PC-9 (cell line): ENCODE results near the gene AQP2. TPM values are rescaled to one million over a fixed set of nuclear protein-coding genes. Genes with fewer than 3 reads are reported as not detected.

Experiments
- BruUV-seq: library from RNA; stranded (reverse); fragments of 400-500 nt; replicated peaks from 2 replicates; lab custom pipeline; 2021; lab: Mats Ljungman, UMichigan
- CTCF ChIA-PET: fragments of 300-600 bp; sonication (Branson Sonifier 250); formaldehyde crosslinking; loops from one replicate; lab custom pipeline; 2022; ENCODE audit warnings: antibody characterized with exemption; lab: Charles Lee
- POLR2A ChIA-PET: fragments of 300-600 bp; sonication (Branson Sonifier 250); formaldehyde crosslinking; loops from one replicate; lab custom pipeline; 2022; ENCODE audit warnings: antibody characterized with exemption; ENCODE audit not compliant: unreplicated experiment; lab: Charles Lee
- DNase-seq, 2 experiments: peaks; one replicate each; pipeline versions ENCODE4 v3.0.0 to v3.0.0-alpha.2; 2015 to 2022; ENCODE audit warnings: mixed read lengths in 1 of 2
- H2AFZ ChIP-seq: fragments of 200-600 bp; sonication (generic); 2 replicates; pipeline ENCODE4 v1.8.1; 2017; ENCODE audit warnings: antibody characterized with exemption
- H3F3A ChIP-seq: fragments of 200-600 bp; sonication (generic); 2 replicates; pipeline ENCODE4 v1.8.1; 2017; ENCODE audit warnings: antibody characterized with exemption, mild to moderate bottlenecking, low read depth; ENCODE audit not compliant: insufficient read depth
- H3K27ac ChIP-seq: fragments of 200-600 bp; sonication (generic); 2 replicates; pipeline ENCODE4 v1.6.1; 2016; ENCODE audit warnings: mixed run types
- H3K27me3 ChIP-seq: fragments of 200-600 bp; sonication (generic); 2 replicates; pipeline ENCODE4 v1.6.1; 2016; ENCODE audit warnings: low read depth, mixed run types; ENCODE audit not compliant: insufficient read depth
- H3K36me3 ChIP-seq: fragments of 200-600 bp; sonication (generic); 2 replicates; pipeline ENCODE4 v1.6.1; 2016; ENCODE audit warnings: low read depth, mixed run types
- H3K4me1 ChIP-seq: fragments of 200-600 bp; sonication (generic); replicated peaks from 2 replicates; pipeline ENCODE4 v1.6.1; 2016; ENCODE audit warnings: mixed run types; ENCODE audit not compliant: insufficient read depth
- H3K4me2 ChIP-seq: fragments of 200-600 bp; sonication (generic); 2 replicates; pipeline ENCODE4 v1.6.1; 2017; ENCODE audit warnings: mixed run types
- H3K4me3 ChIP-seq: fragments of 200-600 bp; sonication (generic); 2 replicates; pipeline ENCODE4 v1.6.1; 2016; ENCODE audit warnings: mixed run types
- H3K79me2 ChIP-seq: fragments of 200-600 bp; sonication (generic); 2 replicates; pipeline ENCODE4 v1.6.1; 2017; ENCODE audit warnings: low read depth, mixed run types
- H3K9me2 ChIP-seq: fragments of 200-600 bp; sonication (generic); 2 replicates; pipeline ENCODE4 v1.8.1; 2017; ENCODE audit warnings: mild to moderate bottlenecking; ENCODE audit not compliant: insufficient read depth
- H3K9me3 ChIP-seq: fragments of 200-600 bp; sonication (generic); 2 replicates; pipeline ENCODE4 v1.8.1; 2016; ENCODE audit warnings: low read depth; ENCODE audit not compliant: insufficient read depth
- H4K20me1 ChIP-seq: fragments of 200-600 bp; sonication (generic); 2 replicates; pipeline ENCODE4 v1.8.1; 2017; ENCODE audit not compliant: insufficient read depth
- EZH2 ChIP-seq: fragments of 200-600 bp; sonication (generic); IDR thresholded peaks from 2 replicates; pipeline ENCODE4 v1.8.0; 2017; ENCODE audit warnings: antibody characterized with exemption, low read depth
- intact Hi-C: fragments of 100-400 bp; cut with micrococcal nuclease; formaldehyde crosslinking; loops from one replicate; pipeline ENCODE4 v1.10.0; 2022; ENCODE audit not compliant: unreplicated experiment
- total RNA-seq: library from RNA; stranded (reverse); gene quantifications from 2 replicates; pipeline ENCODE4 v1.2.3, GENCODE V29; 2021
- TF ChIP-seq, protein P1 (sequence below): fragments of 200-600 bp; sonication (generic); conservative IDR thresholded peaks from 2 replicates; pipeline ENCODE4 v1.6.1; 2017; ENCODE audit warnings: mixed run types, antibody characterized with exemption, mild to moderate bottlenecking, moderate library complexity

The AQP2 gene
- total RNA-seq, 1 experiment from 2014 or later = not detected

DNA sequence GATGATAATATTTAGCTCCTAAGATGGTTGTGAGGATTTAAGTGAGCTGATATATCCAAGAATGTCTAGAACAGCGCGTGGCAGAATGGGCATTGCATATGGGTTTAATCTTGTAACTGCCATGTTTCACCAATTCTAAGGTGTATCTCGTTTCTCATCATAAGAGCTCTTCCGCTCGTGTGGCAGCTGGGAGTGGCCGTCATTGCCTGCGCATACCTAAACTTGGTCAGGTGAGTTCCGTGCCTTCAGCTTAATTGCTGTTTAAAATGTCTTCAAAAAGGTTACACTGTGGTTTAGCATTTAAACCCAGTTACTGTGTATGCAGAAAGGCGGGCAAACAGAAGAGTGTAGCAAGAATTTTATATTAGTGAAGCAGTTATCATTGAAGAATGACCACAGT, 4.5 kb upstream of the AQP2 start:
- no peaks in the 10 kb centered on the region for H3K79me2 ChIP-seq
- H3K27me3 ChIP-seq = no peaks in the 10 kb centered on the region
- peaks cover 29% of the 10 kb centered on the region for H3K4me1 ChIP-seq
- BruUV-seq = no TSS peak
- intact Hi-C loops = no loop called here
- no peaks in the 10 kb centered on the region for H3K9me2 ChIP-seq
- TF ChIP-seq EZH2 = no peak
- TF ChIP-seq, protein P1, sequence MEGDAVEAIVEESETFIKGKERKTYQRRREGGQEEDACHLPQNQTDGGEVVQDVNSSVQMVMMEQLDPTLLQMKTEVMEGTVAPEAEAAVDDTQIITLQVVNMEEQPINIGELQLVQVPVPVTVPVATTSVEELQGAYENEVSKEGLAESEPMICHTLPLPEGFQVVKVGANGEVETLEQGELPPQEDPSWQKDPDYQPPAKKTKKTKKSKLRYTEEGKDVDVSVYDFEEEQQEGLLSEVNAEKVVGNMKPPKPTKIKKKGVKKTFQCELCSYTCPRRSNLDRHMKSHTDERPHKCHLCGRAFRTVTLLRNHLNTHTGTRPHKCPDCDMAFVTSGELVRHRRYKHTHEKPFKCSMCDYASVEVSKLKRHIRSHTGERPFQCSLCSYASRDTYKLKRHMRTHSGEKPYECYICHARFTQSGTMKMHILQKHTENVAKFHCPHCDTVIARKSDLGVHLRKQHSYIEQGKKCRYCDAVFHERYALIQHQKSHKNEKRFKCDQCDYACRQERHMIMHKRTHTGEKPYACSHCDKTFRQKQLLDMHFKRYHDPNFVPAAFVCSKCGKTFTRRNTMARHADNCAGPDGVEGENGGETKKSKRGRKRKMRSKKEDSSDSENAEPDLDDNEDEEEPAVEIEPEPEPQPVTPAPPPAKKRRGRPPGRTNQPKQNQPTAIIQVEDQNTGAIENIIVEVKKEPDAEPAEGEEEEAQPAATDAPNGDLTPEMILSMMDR = no peak
- no peak overlapping the region for H2AFZ ChIP-seq
- no peak for DNase-seq
- POLR2A ChIA-PET = no interaction called here
- H3K36me3 ChIP-seq = no peaks in the 10 kb centered on the region
- no peak overlapping the region for H3K27ac ChIP-seq
- peaks cover 17% of the 10 kb centered on the region; the same call in 1 of the 2 replicates for H3F3A ChIP-seq
- no peaks in the 10 kb centered on the region for H3K9me3 ChIP-seq
- peak overlapping the region; percentile 24; the same call in 1 of the 2 replicates for H3K4me2 ChIP-seq
- CTCF ChIA-PET = interaction anchor here (0.7 to 1.9 kb wide), 9 partner anchors 9 to 124 kb away, joined by 3 to 12 read pairs (median 4); no protein-coding TSS in a partner anchor
- H4K20me1 ChIP-seq = no peaks in the 10 kb centered on the region
- no peak overlapping the region for H3K4me3 ChIP-seq

- H3K27me3 ChIP-seq = no peaks in the 10 kb centered on the region
- intact Hi-C loops = no loop called here
- H3K9me2 ChIP-seq = no peaks in the 10 kb centered on the region
- no peaks in the 10 kb centered on the region for H4K20me1 ChIP-seq
- CTCF ChIA-PET = interaction anchor here (0.8 to 1.9 kb wide), 6 partner anchors 9 to 77 kb away, joined by 3 to 12 read pairs (median 6); no protein-coding TSS in a partner anchor
- no peaks in the 10 kb centered on the region for H3K36me3 ChIP-seq
- H2AFZ ChIP-seq = no peak overlapping the region
- POLR2A ChIA-PET = no interaction called here
- H3K4me3 ChIP-seq = no peak overlapping the region
- no peak overlapping the region for H3K4me2 ChIP-seq
- H3K27ac ChIP-seq = no peak overlapping the region
- H3K79me2 ChIP-seq = no peaks in the 10 kb centered on the region
- H3F3A ChIP-seq = peaks cover 17% of the 10 kb centered on the region; the same call in 1 of the 2 replicates
- TF ChIP-seq EZH2 = no peak
- TF ChIP-seq, protein P1 = no peak
- BruUV-seq = no TSS peak
- H3K4me1 ChIP-seq = peaks cover 29% of the 10 kb centered on the region
- DNase-seq = no peak
- H3K9me3 ChIP-seq = no peaks in the 10 kb centered on the region
Measured at GRCh38 chr12:49946497-49946896, 4.0 kb upstream of the AQP2 start.

- Histone ChIP-seq H3K4me3 (no peak overlapping the region), H4K20me1 (no peaks in the 10 kb centered on the region), H3K36me3 (no peaks in the 10 kb centered on the region), H2AFZ (no peak overlapping the region), H3K27ac (no peak overlapping the region), H3K9me2 (no peaks in the 10 kb centered on the region), H3K27me3 (no peaks in the 10 kb centered on the region), H3K9me3 (no peaks in the 10 kb centered on the region), H3K4me2 (no peak overlapping the region), H3K79me2 (no peaks in the 10 kb centered on the region), H3K4me1 (peaks cover 22% of the 10 kb centered on the region), H3F3A (peaks cover 17% of the 10 kb centered on the region; the same call in 1 of the 2 replicates)
- POLR2A ChIA-PET = no interaction called here
- CTCF ChIA-PET = interaction anchor here (0.6 kb wide), 1 partner anchor 207 kb away, joined by 8 read pairs; no protein-coding TSS in a partner anchor
- TF ChIP-seq, protein P1 = no peak
- BruUV-seq = no TSS peak
- no peak for DNase-seq
- intact Hi-C loops = no loop called here
Measured at GRCh38 chr12:49947593-49948226, 2.8 kb upstream of the AQP2 start.
